Testis (tissue), 2 donors: Measurements from ENCODE around the gene SPTLC3.

Source experiments
- CTCF ChIP-seq, 3 experiments: fragments of 450-650 bp in 2 of 3; fragments of 200-600 bp in 1 of 3; sonication (generic) in 1 of 3; IDR thresholded peaks; one replicate each; pipeline ENCODE4 v1.5.1; 2016 to 2019; ENCODE audit warnings: antibody characterized with exemption in 3 of 3, mild to moderate bottlenecking in 2 of 3, moderate library complexity in 1 of 3
- POLR2A ChIP-seq: fragments of 450-650 bp; IDR thresholded peaks from one replicate; pipeline ENCODE4 v1.6.1; 2017; ENCODE audit warnings: antibody characterized with exemption, mild to moderate bottlenecking, moderate library complexity

- no peak for TF ChIP-seq CTCF (IDR thresholded peaks at IDR 0.05)
- TF ChIP-seq POLR2A: no peak
Observed at GRCh38 chr20:13130061-13130706, 121.4 kb downstream of the SPTLC3 start.
